Measurements from ENCODE around the gene ANKS1A.

ANKS1A gene

DNA sequence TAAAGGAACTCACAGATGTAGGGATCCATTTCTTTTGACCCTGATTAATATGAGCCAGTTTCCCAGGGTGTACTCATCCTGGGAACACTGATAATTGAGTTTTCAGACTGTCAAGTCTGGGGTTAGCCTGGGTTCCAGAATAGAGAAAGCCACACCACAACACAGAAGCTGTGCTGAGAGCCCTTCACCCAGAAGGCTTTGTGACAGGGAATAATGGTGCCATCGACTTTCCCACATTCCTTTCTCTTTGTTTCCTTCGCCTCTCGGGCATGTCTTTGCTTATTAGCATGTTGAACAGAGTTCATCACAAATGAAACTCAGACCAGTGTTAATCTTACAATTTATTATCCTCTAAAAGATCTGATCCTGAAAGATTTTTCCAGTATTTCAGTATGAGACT, 157.0 kb downstream of the ANKS1A start:
- no peak for TF ChIP-seq ZBTB48 (tag by site-specific recombination; IDR thresholded peaks at IDR 0.05)
- TF ChIP-seq KLF10 (tag by site-specific recombination; IDR thresholded peaks at IDR 0.05), result no peak
- no peak for TF ChIP-seq ZNF654 (tag by site-specific recombination; IDR thresholded peaks at IDR 0.05; ENCODE audit: low read depth)
- no peak for TF ChIP-seq ZNF10 (tag by site-specific recombination; IDR thresholded peaks at IDR 0.05)
- TF ChIP-seq ZNF701 (tag by site-specific recombination; IDR thresholded peaks at IDR 0.05), result no peak
- TF ChIP-seq ZNF571 (tag by site-specific recombination; IDR thresholded peaks at IDR 0.05), result no peak
- no peak for TF ChIP-seq KLF1 (tag by site-specific recombination; IDR thresholded peaks at IDR 0.05)
- TF ChIP-seq, protein P1, sequence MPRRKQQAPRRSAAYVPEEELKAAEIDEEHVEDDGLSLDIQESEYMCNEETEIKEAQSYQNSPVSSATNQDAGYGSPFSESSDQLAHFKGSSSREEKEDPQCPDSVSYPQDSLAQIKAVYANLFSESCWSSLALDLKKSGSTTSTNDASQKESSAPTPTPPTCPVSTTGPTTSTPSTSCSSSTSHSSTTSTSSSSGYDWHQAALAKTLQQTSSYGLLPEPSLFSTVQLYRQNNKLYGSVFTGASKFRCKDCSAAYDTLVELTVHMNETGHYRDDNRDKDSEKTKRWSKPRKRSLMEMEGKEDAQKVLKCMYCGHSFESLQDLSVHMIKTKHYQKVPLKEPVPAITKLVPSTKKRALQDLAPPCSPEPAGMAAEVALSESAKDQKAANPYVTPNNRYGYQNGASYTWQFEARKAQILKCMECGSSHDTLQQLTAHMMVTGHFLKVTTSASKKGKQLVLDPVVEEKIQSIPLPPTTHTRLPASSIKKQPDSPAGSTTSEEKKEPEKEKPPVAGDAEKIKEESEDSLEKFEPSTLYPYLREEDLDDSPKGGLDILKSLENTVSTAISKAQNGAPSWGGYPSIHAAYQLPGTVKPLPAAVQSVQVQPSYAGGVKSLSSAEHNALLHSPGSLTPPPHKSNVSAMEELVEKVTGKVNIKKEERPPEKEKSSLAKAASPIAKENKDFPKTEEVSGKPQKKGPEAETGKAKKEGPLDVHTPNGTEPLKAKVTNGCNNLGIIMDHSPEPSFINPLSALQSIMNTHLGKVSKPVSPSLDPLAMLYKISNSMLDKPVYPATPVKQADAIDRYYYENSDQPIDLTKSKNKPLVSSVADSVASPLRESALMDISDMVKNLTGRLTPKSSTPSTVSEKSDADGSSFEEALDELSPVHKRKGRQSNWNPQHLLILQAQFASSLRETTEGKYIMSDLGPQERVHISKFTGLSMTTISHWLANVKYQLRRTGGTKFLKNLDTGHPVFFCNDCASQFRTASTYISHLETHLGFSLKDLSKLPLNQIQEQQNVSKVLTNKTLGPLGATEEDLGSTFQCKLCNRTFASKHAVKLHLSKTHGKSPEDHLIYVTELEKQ (tag by site-specific recombination; IDR thresholded peaks at IDR 0.05; ENCODE audit: borderline replicate concordance), result no peak
- no peak for TF ChIP-seq ZNF610 (tag by site-specific recombination; IDR thresholded peaks at IDR 0.05; ENCODE audit: borderline replicate concordance)
- TF ChIP-seq, protein P2, sequence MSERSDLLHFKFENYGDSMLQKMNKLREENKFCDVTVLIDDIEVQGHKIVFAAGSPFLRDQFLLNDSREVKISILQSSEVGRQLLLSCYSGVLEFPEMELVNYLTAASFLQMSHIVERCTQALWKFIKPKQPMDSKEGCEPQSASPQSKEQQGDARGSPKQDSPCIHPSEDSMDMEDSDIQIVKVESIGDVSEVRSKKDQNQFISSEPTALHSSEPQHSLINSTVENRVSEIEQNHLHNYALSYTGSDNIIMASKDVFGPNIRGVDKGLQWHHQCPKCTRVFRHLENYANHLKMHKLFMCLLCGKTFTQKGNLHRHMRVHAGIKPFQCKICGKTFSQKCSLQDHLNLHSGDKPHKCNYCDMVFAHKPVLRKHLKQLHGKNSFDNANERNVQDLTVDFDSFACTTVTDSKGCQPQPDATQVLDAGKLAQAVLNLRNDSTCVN (tag by site-specific recombination; optimal IDR thresholded peaks at IDR 0.05), result no peak
- TF ChIP-seq ZNF623 (tag by site-specific recombination; IDR thresholded peaks at IDR 0.05), result no peak
- TF ChIP-seq, protein P3, sequence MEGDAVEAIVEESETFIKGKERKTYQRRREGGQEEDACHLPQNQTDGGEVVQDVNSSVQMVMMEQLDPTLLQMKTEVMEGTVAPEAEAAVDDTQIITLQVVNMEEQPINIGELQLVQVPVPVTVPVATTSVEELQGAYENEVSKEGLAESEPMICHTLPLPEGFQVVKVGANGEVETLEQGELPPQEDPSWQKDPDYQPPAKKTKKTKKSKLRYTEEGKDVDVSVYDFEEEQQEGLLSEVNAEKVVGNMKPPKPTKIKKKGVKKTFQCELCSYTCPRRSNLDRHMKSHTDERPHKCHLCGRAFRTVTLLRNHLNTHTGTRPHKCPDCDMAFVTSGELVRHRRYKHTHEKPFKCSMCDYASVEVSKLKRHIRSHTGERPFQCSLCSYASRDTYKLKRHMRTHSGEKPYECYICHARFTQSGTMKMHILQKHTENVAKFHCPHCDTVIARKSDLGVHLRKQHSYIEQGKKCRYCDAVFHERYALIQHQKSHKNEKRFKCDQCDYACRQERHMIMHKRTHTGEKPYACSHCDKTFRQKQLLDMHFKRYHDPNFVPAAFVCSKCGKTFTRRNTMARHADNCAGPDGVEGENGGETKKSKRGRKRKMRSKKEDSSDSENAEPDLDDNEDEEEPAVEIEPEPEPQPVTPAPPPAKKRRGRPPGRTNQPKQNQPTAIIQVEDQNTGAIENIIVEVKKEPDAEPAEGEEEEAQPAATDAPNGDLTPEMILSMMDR (tag by site-specific recombination; IDR thresholded peaks at IDR 0.05), result no peak
- no peak for TF ChIP-seq ZNF132 (tag by site-specific recombination; IDR thresholded peaks at IDR 0.05; ENCODE audit: borderline replicate concordance)
- no peak for TF ChIP-seq BCL11B (tag by site-specific recombination; IDR thresholded peaks at IDR 0.05; ENCODE audit: low read depth)
- no peak for TF ChIP-seq MZF1 (tag by site-specific recombination; IDR thresholded peaks at IDR 0.05; ENCODE audit: borderline replicate concordance)
- no peak for TF ChIP-seq ZNF266 (tag by site-specific recombination; IDR thresholded peaks at IDR 0.05; ENCODE audit: low read depth)
- no peak for TF ChIP-seq ZNF530 (tag by site-specific recombination; IDR thresholded peaks at IDR 0.05; ENCODE audit: low read depth)
- no peak for TF ChIP-seq WT1 (tag by site-specific recombination; IDR thresholded peaks at IDR 0.05)
- no peak for TF ChIP-seq TCF7L2 (IDR thresholded peaks at IDR 0.05; ENCODE audit: borderline replicate concordance, low read depth, low read length)
- ChIA-PET CTCF (interaction anchor here (0.6 to 1.6 kb wide), 2 partner anchors 60 to 100 kb away, joined by 3 to 7 read pairs; no protein-coding TSS in a partner anchor), POLR2A (no interaction called here)
- H3K9me3 ChIP-seq (ENCODE audit: control insufficient read depth, insufficient read depth, low read depth, low read length), result no peaks in the 10 kb centered on the region
- H3K4me1 ChIP-seq (ENCODE audit: control insufficient read depth, insufficient read depth, low read length), result peaks cover 24% of the 10 kb centered on the region
- no peak overlapping the region for H3K27ac ChIP-seq (ENCODE audit: extremely low read depth, low read depth, low read length)
- H3K36me3 ChIP-seq (ENCODE audit: control insufficient read depth in 2 of 2, insufficient read depth in 1 of 2, low read length in 2 of 2), result peaks cover 0 to 7% of the 10 kb centered on the region in 2 experiments; a peak in 1 of 3 replicates
- H3K4me3 ChIP-seq (ENCODE audit: low read depth, low read length), result no peak overlapping the region

DNA sequence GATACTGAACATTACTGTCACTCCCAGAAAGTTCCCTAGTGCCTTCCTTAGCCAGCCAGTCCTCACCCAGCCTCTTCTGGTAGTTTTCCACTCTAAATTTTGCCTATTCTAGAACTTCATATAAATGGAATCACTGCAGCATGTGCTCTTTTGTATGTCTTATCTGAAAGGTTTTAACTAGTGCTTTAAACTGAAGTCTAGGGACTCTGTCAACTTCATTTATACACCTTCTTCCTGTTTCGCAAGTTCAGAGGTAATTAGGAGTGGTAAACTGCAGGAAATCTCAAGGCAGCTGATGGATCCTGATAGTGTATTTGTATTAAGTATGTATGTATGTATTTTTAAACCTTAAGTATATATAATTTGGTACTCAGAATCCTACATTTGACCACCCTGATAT, 157.8 kb downstream of the ANKS1A start:
- Histone ChIP-seq H3K36me3 (ENCODE audit: control insufficient read depth in 2 of 2, insufficient read depth in 1 of 2, low read length in 2 of 2) (peaks cover 1 to 4% of the 10 kb centered on the region in 2 experiments; a peak in 2 of 3 replicates), H3K9me3 (ENCODE audit: control insufficient read depth, insufficient read depth, low read depth, low read length) (no peaks in the 10 kb centered on the region), H3K4me1 (ENCODE audit: control insufficient read depth, insufficient read depth, low read length) (peaks cover 24% of the 10 kb centered on the region), H3K27ac (ENCODE audit: extremely low read depth, low read depth, low read length) (no peak overlapping the region), H3K4me3 (ENCODE audit: low read depth, low read length) (no peak overlapping the region)
- ChIA-PET CTCF (no interaction called here), POLR2A (no interaction called here)
- no peak for TF ChIP-seq ZNF660 (tag by site-specific recombination; IDR thresholded peaks at IDR 0.05)
- 0 out of 2 replicates have a peak, but pooled peaks have one; percentile 31 for TF ChIP-seq ZBTB48 (tag by site-specific recombination; IDR thresholded peaks at IDR 0.05)
- TF ChIP-seq SCRT2 (tag by site-specific recombination; IDR thresholded peaks at IDR 0.05), result no peak

All from HEK293 (cell line).